GM18502 (cell line): ENCODE measurements around the gene EDN2.

Experiments
- ATAC-seq: cut with Tn5 transposase; IDR thresholded peaks from one replicate; pipeline ENCODE4 v1.9.1; 2021; ENCODE audit warnings: mild to moderate bottlenecking; ENCODE audit not compliant: unreplicated experiment, poor library complexity

The EDN2 gene

GRCh38 chr1:41444246-41444645 is 40.2 kb downstream of the EDN2 start:
- ATAC-seq = no peak

GRCh38 chr1:41442697-41443251 is 41.7 kb downstream of the EDN2 start:
- ATAC-seq = no peak

- ATAC-seq = no peak
Observed at GRCh38 chr1:41440321-41441085, 44.0 kb downstream of the EDN2 start.

GRCh38 chr1:41439234-41439633 is 45.2 kb downstream of the EDN2 start:
- no peak for ATAC-seq

- no peak for ATAC-seq
Observed at GRCh38 chr1:41438711-41439110, 45.8 kb downstream of the EDN2 start.

GRCh38 chr1:41437011-41437355 is 47.5 kb downstream of the EDN2 start:
- no peak for ATAC-seq

GRCh38 chr1:41436281-41437010 is 48.0 kb downstream of the EDN2 start:
- ATAC-seq = no peak

- no peak for ATAC-seq
Observed at GRCh38 chr1:41435570-41436178, 48.8 kb downstream of the EDN2 start.

- no peak for ATAC-seq
Observed at GRCh38 chr1:41434748-41435449, 49.6 kb downstream of the EDN2 start.

GRCh38 chr1:41434306-41434705 is 50.2 kb downstream of the EDN2 start:
- ATAC-seq = no peak

GRCh38 chr1:41433501-41433900 is 51.0 kb downstream of the EDN2 start:
- ATAC-seq = no peak

- ATAC-seq = no peak
Observed at GRCh38 chr1:41432481-41433280, 51.8 kb downstream of the EDN2 start.

GRCh38 chr1:41431490-41432350 is 52.8 kb downstream of the EDN2 start:
- ATAC-seq = no peak

GRCh38 chr1:41430582-41430981 is 53.9 kb downstream of the EDN2 start:
- ATAC-seq = no peak

GRCh38 chr1:41430069-41430468 is 54.4 kb downstream of the EDN2 start:
- ATAC-seq = no peak

GRCh38 chr1:41429641-41430035 is 54.8 kb downstream of the EDN2 start:
- no peak for ATAC-seq
